OCI-LY1 (cell line): ENCODE data around the gene ATG4D.
A peak's percentile ranks its signal among the peaks of the same experiment; 100 is the strongest.

Source experiments
- H2AFZ ChIP-seq: fragments of 200-600 bp; sonication (generic), shearing (Covaris generic); 2 replicates; pipeline ENCODE4 v1.6.0; 2014; ENCODE audit warnings: antibody characterized with exemption, mild to moderate bottlenecking, low read length
- H3F3A ChIP-seq: fragments of 200-600 bp; sonication (generic), shearing (Covaris generic); 2 replicates; pipeline ENCODE4 v1.6.0; 2014; ENCODE audit warnings: mild to moderate bottlenecking, antibody characterized with exemption, low read length, moderate library complexity; ENCODE audit not compliant: insufficient read depth
- H3K27ac ChIP-seq: fragments of 200-600 bp; sonication (generic); 2 replicates; pipeline ENCODE4 v1.5.1; 2014; ENCODE audit warnings: low read length, mixed run types, mild to moderate bottlenecking, low read depth; ENCODE audit not compliant: poor library complexity, severe bottlenecking
- H3K27me3 ChIP-seq: fragments of 200-600 bp; sonication (generic); 2 replicates; pipeline ENCODE4 v1.6.0; 2014; ENCODE audit warnings: antibody characterized with exemption, mild to moderate bottlenecking, low read length, moderate library complexity; ENCODE audit not compliant: insufficient read depth
- H3K36me3 ChIP-seq: fragments of 200-600 bp; sonication (generic); 2 replicates; pipeline ENCODE4 v1.6.1; 2014; ENCODE audit warnings: mild to moderate bottlenecking, antibody characterized with exemption, low read length, moderate library complexity, mixed read lengths; ENCODE audit not compliant: insufficient read depth
- H3K4me1 ChIP-seq: fragments of 200-600 bp; sonication (generic); 2 replicates; pipeline ENCODE4 v1.5.1; 2014; ENCODE audit warnings: mild to moderate bottlenecking, low read length, moderate library complexity; ENCODE audit not compliant: insufficient read depth, severe bottlenecking
- H3K4me2 ChIP-seq: fragments of 200-600 bp; sonication (generic), shearing (Covaris generic); 2 replicates; pipeline ENCODE4 v1.6.1; 2014; ENCODE audit warnings: low read length
- H3K4me3 ChIP-seq: fragments of 200-600 bp; sonication (generic); 2 replicates; pipeline ENCODE4 v1.5.1; 2014; ENCODE audit warnings: low read length, low read depth, mild to moderate bottlenecking, mixed read lengths; ENCODE audit not compliant: poor library complexity, severe bottlenecking
- H3K79me2 ChIP-seq: fragments of 200-600 bp; shearing (Covaris generic); 2 replicates; pipeline ENCODE4 v1.6.1; 2016; ENCODE audit warnings: mixed run types, low read length, mixed read lengths; ENCODE audit not compliant: insufficient read depth
- H3K9ac ChIP-seq: fragments of 200-600 bp; sonication (generic), shearing (Covaris generic); 2 replicates; pipeline ENCODE4 v1.6.1; 2014; ENCODE audit warnings: mild to moderate bottlenecking, low read length, mixed read lengths
- H3K9me2 ChIP-seq: fragments of 200-600 bp; sonication (generic), shearing (Covaris generic); 2 replicates; pipeline ENCODE4 v1.6.1; 2014; ENCODE audit warnings: low read depth, mild to moderate bottlenecking, low read length, mixed read lengths
- H3K9me3 ChIP-seq: fragments of 200-600 bp; shearing (Covaris generic); 2 replicates; pipeline ENCODE4 v1.6.1; 2014; ENCODE audit warnings: low read length, mixed read lengths
- H4K20me1 ChIP-seq: fragments of 200-600 bp; sonication (generic), shearing (Covaris generic); 2 replicates; pipeline ENCODE4 v1.6.0; 2016; ENCODE audit warnings: mild to moderate bottlenecking, low read length; ENCODE audit not compliant: insufficient read depth
- CTCF ChIP-seq: fragments of 200-600 bp; sonication (generic), shearing (Covaris generic); IDR thresholded peaks from 2 replicates; pipeline ENCODE4 v1.5.1; 2017; ENCODE audit warnings: mild to moderate bottlenecking, antibody characterized with exemption, low read length, moderate library complexity, mixed read lengths
- EZH2 ChIP-seq: fragments of 200-600 bp; sonication (generic), shearing (Covaris generic); IDR thresholded peaks from 2 replicates; pipeline ENCODE4 v1.8.0; 2017; ENCODE audit warnings: borderline replicate concordance, mixed run types, mild to moderate bottlenecking, antibody characterized with exemption, low read length, moderate library complexity, mixed read lengths

ATG4D gene

GRCh38 chr19:10544242-10544752 lies 593 bp downstream of the ATG4D start:
- peaks cover 9% of the 10 kb centered on the region; the same call in 1 of the 2 replicates for H3K79me2 ChIP-seq
- H3K4me2 ChIP-seq = peak overlapping the region; percentile 95
- TF ChIP-seq EZH2 (no peak), CTCF (no peak)
- H3K4me1 ChIP-seq = peaks cover 11% of the 10 kb centered on the region
- H3K27me3 ChIP-seq = no peaks in the 10 kb centered on the region
- H4K20me1 ChIP-seq = no peaks in the 10 kb centered on the region
- H3K9me2 ChIP-seq = no peaks in the 10 kb centered on the region
- H3K4me3 ChIP-seq = peak overlapping the region; percentile 94
- H3K27ac ChIP-seq = peak overlapping the region; percentile 59
- no peaks in the 10 kb centered on the region for H3K9me3 ChIP-seq
- H2AFZ ChIP-seq = no peak overlapping the region
- H3K36me3 ChIP-seq = peaks cover 18% of the 10 kb centered on the region; the same call in 1 of the 2 replicates
- H3K9ac ChIP-seq = peak overlapping the region; percentile 89
- no peaks in the 10 kb centered on the region for H3F3A ChIP-seq

- H3K4me3 ChIP-seq = peak overlapping the region; percentile 94
- H3K27ac ChIP-seq = peak overlapping the region; percentile 59
- no peak overlapping the region for H2AFZ ChIP-seq
- TF ChIP-seq EZH2 (no peak), CTCF (no peak)
- H3K9me2 ChIP-seq = no peaks in the 10 kb centered on the region
- peak overlapping the region; percentile 89 for H3K9ac ChIP-seq
- H3K36me3 ChIP-seq = peaks cover 22% of the 10 kb centered on the region
- H3K4me2 ChIP-seq = peak overlapping the region; percentile 95
- no peaks in the 10 kb centered on the region for H3K27me3 ChIP-seq
- no peaks in the 10 kb centered on the region for H3K9me3 ChIP-seq
- H3K4me1 ChIP-seq = peaks cover 11% of the 10 kb centered on the region
- peaks cover 9% of the 10 kb centered on the region; the same call in 1 of the 2 replicates for H3K79me2 ChIP-seq
- H3F3A ChIP-seq = no peaks in the 10 kb centered on the region
- H4K20me1 ChIP-seq = no peaks in the 10 kb centered on the region
Measured at GRCh38 chr19:10544753-10545251, 1.1 kb downstream of the ATG4D start.

- H3K9me2 ChIP-seq = no peaks in the 10 kb centered on the region
- no peaks in the 10 kb centered on the region for H4K20me1 ChIP-seq
- peaks cover 9% of the 10 kb centered on the region; the same call in 1 of the 2 replicates for H3K79me2 ChIP-seq
- H3K4me1 ChIP-seq = peaks cover 11% of the 10 kb centered on the region
- no peak overlapping the region for H3K9ac ChIP-seq
- no peaks in the 10 kb centered on the region for H3K9me3 ChIP-seq
- no peak overlapping the region for H2AFZ ChIP-seq
- H3K27me3 ChIP-seq = no peaks in the 10 kb centered on the region
- no peak overlapping the region for H3K4me2 ChIP-seq
- no peak overlapping the region for H3K4me3 ChIP-seq
- H3F3A ChIP-seq = no peaks in the 10 kb centered on the region
- H3K36me3 ChIP-seq = peaks cover 39% of the 10 kb centered on the region
- TF ChIP-seq CTCF = no peak
- no peak for TF ChIP-seq EZH2
- no peak overlapping the region for H3K27ac ChIP-seq
Measured at GRCh38 chr19:10546817-10547216, 3.1 kb downstream of the ATG4D start.
